Pancreas (tissue), 10 donors: ENCODE results near the gene ABITRAM. TPM values are rescaled to one million over a fixed set of nuclear protein-coding genes. Genes with fewer than 3 reads are reported as not detected.
"Not testable (repeated sequence)": the region's sequence is repeated elsewhere in the genome, so short reads cannot be mapped to it uniquely, and the experiment has no call there.

Experiments
- ATAC-seq, 4 donors: fragments of 200-7000 bp; cut with Tn5 transposase; one replicate each; pipeline versions ENCODE4 v1.8.0 to v1.9.1; 2020; ENCODE audit warnings: mild to moderate bottlenecking in 4 of 4, moderate library complexity in 4 of 4
- DNase-seq, 6 donors: peaks; one replicate each; pipeline ENCODE4 v3.0.0-alpha.2; 2020
- FAIRE-seq: peaks from 2 replicates; lab custom pipeline; 2012; peaks lifted over from hg19 to GRCh38; lab: Jason Lieb, UNC
- H3K27ac ChIP-seq, 4 donors: fragments of 200-600 bp; sonication (generic); 1 replicate in 3 of 4; 2 replicates in 1 of 4; pipeline versions ENCODE4 v1.5.0 to v1.8.0; 2020
- H3K27me3 ChIP-seq, 4 donors: fragments of 200-600 bp; one replicate each; pipeline ENCODE4 v1.8.0; 2021
- H3K36me3 ChIP-seq, 3 donors: fragments of 200-600 bp; sonication (generic) in 1 of 3; one replicate each; pipeline versions ENCODE4 v1.5.0 to v1.8.0; 2020 to 2021
- H3K4me1 ChIP-seq, 3 donors: fragments of 200-600 bp; one replicate each; pipeline ENCODE4 v1.8.0; 2021
- H3K4me3 ChIP-seq, 4 donors: fragments of 200-600 bp; sonication (generic) in 2 of 4; one replicate each; pipeline versions ENCODE4 v1.5.0 to v1.8.0; 2020 to 2021
- H3K9me3 ChIP-seq, 4 donors: fragments of 200-600 bp; one replicate each; pipeline ENCODE4 v1.8.0; 2021
- WGBS, 2 donors: extraction: QIAGEN DNeasy Blood & Tissue Kit; methylation state at CpG; one replicate each; pipeline ENCODE4 v1.1.7; 2013; 5-methylcytosine and 5-hydroxymethylcytosine counted together
- intact Hi-C, 3 donors: fragments of 100-400 bp; cut with DNase I; formaldehyde crosslinking; loops; one replicate each; pipeline versions ENCODE4 v1.11.1 to v1.14.2; 2022
- polyA plus RNA-seq, 2 donors: library from polyadenylated mRNA; stranded (reverse); fragments of 200-250 nt; gene quantifications; one replicate each; pipeline ENCODE4 v1.2.3, GENCODE V29; 2013
- total RNA-seq, 6 donors: library from RNA; stranded (reverse); fragmentation: NEBNext Ultra II Directional in 4 of 6; extraction: Animal tissue kit (Norgen Biotek cat#: 25700) in 4 of 6; gene quantifications; one replicate each; pipeline versions ENCODE4 v1.2.1 to v1.2.4, GENCODE V29; 2021 to 2023
- TF ChIP-seq, protein P1 (sequence below), 4 donors: fragments of 200-600 bp; sonication (generic) in 3 of 4; IDR thresholded peaks; one replicate each; pipeline versions ENCODE4 v1.5.0 to v1.8.0; 2021; ENCODE audit warnings: antibody characterized with exemption in 4 of 4
- donor health status: healthy with polysubstance abuse.
- donor health status: DM: no; HTN: no; CAD: no; lungs with moderate emphysema.
- donor health status: DM: no; HTN: no; CAD: no.
- donor health status: control.
- donor health status: control.
- donor health status: Bipolar disorder and iron deficiency.
- donor health status: DM: yes; HTN: yes; CAD: no.
- donor health status: DM: no; HTN: no; CAD: no.
- donor health status: DM: no; HTN: no; CAD: no.
- donor health status: DM: yes; HTN: yes; CAD: no.

The ABITRAM gene, protein sequence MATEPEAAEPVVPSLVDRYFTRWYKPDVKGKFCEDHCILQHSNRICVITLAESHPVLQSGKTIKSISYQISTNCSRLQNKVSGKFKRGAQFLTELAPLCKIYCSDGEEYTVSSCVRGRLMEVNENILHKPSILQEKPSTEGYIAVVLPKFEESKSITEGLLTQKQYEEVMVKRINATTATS
- total RNA-seq (1 to 10 TPM; 5.7 to 7.6 (median 7.3) TPM), polyA plus RNA-seq (1 to 10 TPM; 7.1 to 8.1 TPM)

DNA sequence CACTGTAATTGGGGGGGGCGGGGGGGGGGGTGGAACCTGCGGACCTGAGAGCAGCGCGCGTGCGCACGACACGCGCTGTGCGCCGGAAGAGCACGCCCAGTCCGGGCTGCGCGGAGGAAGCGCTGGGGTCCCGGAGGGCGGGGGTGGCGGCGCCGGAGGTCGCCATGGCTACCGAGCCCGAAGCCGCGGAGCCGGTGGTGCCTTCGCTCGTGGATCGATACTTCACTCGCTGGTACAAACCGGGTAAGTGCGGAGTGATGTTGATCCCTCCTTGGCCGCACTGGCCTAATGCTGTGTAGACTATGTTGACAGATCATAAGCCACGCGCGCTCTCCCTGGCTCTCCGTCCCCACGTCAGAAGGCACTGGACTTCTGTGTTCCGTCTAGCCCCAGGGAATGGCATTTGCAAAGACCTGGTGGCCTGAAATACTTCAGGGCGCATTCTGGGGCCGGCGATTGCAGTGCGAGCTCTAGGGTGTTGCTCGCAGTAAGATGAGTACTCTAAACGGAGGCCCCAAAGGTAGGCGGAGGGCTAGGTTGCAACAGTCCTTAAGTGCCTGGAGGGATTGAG is at the start of gene ABITRAM:
TSS of gene ABITRAM (plus strand) at position 78 of the 571 bp plus-strand sequence. CDS start at position 165, 87 bp downstream.
- Histone ChIP-seq H3K27ac (peak within 1 kb of the TSS; percentile 77 to 94 (median 91)), H3K4me1 (peaks cover 6 to 18% (median 7%) of the 10 kb centered on the region in 3 donors), H3K27me3 (no peaks in the 10 kb centered on the region), H3K4me3 (peak within 1 kb of the TSS; percentile 54 to 93 (median 88)), H3K36me3 (peaks cover 0 to 3% (median 0%) of the 10 kb centered on the region in 3 donors), H3K9me3 (no peaks in the 10 kb centered on the region)
- 0% methylated on average over 46 to 47 of the region's 47 CpGs for WGBS, 2 donors
- TF ChIP-seq, protein P1, sequence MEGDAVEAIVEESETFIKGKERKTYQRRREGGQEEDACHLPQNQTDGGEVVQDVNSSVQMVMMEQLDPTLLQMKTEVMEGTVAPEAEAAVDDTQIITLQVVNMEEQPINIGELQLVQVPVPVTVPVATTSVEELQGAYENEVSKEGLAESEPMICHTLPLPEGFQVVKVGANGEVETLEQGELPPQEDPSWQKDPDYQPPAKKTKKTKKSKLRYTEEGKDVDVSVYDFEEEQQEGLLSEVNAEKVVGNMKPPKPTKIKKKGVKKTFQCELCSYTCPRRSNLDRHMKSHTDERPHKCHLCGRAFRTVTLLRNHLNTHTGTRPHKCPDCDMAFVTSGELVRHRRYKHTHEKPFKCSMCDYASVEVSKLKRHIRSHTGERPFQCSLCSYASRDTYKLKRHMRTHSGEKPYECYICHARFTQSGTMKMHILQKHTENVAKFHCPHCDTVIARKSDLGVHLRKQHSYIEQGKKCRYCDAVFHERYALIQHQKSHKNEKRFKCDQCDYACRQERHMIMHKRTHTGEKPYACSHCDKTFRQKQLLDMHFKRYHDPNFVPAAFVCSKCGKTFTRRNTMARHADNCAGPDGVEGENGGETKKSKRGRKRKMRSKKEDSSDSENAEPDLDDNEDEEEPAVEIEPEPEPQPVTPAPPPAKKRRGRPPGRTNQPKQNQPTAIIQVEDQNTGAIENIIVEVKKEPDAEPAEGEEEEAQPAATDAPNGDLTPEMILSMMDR (IDR thresholded peaks at IDR 0.05) = no peak
- ATAC-seq (peak; percentile 89 to 94 (median 92)), FAIRE-seq (no peak), DNase-seq (peak; percentile 74 to 90 (median 84))
- intact Hi-C loops = no loop called here

DNA sequence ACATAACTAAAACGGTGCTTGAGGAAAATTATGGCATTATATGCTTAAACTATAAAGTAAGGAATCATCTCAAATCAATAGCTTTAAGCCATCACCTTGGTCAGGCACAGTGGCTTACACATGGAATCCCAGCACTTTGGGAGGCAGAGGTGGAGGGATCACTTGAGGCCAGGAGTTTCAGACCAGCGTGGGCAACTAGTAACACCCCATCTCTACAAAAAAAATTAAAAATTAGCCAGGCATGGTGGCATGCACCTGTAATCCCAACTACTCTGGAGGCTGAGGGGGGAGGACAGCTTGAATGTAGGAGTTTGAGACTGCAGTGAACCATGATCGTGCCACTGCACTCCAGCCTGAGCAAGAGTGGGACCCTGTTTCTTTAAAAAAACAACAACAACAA is 49.5 kb upstream of the ABITRAM start:
- intact Hi-C loops = no loop called here
- DNase-seq = no peak
- ATAC-seq = no peak
- Histone ChIP-seq H3K27ac (peak overlapping the region in 2 of 4 donors; percentile 86 to 87), H3K27me3 (no peaks in the 10 kb centered on the region), H3K4me1 (peaks cover 19 to 24% (median 20%) of the 10 kb centered on the region in 3 donors), H3K4me3 (no peak overlapping the region), H3K9me3 (no peaks in the 10 kb centered on the region), H3K36me3 (peaks cover 0 to 15% (median 0%) of the 10 kb centered on the region in 3 donors)
- 83 to 95% methylated on average over 3 of the region's 3 CpGs for WGBS, 2 donors
- TF ChIP-seq, protein P1 (IDR thresholded peaks at IDR 0.05) = no peak
- no peak for FAIRE-seq

DNA sequence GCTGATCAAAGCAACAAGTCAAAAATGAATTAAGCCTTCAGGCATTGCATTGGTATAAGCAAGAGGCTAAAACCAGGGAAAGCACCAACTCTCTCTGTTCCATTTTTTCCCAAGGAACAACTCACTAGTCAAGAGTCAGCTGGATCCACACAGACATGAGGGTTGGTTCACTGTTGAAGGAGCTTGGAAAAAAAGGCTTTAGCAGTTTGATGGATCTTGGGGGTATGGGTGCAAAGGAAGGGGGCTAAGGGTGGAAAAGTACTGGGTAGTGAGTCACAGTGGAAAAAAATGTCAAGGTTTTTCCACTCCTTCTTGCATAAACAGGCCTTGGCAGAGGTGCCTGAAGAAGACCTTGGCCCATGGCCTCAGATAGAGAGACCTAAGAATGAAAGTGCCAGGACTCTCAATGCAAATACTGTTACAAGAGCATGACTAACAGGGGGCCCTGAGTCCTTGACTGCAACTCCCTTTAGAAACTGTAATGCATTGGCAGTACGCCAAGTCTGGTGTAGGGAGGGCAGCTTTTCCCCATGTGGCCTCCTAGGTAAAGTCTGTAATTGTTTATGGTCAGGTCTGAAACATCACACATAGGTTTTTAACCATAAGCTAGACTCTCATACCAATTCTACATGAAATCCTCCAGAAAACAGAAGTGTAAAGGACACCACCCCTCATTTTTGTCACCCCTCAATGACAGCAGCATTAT is 48.4 kb upstream of the ABITRAM start:
- H3K27ac ChIP-seq = peak overlapping the region; percentile 19 to 87 (median 66)
- no peak overlapping the region for H3K4me3 ChIP-seq
- H3K27me3 ChIP-seq = no peaks in the 10 kb centered on the region
- FAIRE-seq = no peak
- ATAC-seq = peak; percentile 92 to 96 (median 93)
- 27% methylated on average over 1 of the region's 1 CpG for WGBS, 2 donors
- TF ChIP-seq, protein P1 (IDR thresholded peaks at IDR 0.05) = no peak
- peaks cover 19 to 24% (median 20%) of the 10 kb centered on the region in 3 donors for H3K4me1 ChIP-seq
- H3K36me3 ChIP-seq = peaks cover 0 to 15% (median 5%) of the 10 kb centered on the region in 3 donors
- H3K9me3 ChIP-seq = no peaks in the 10 kb centered on the region
- DNase-seq = peak in 4 of 6 donors; percentile 48 to 87 (median 74)
- intact Hi-C loops = no loop called here

DNA sequence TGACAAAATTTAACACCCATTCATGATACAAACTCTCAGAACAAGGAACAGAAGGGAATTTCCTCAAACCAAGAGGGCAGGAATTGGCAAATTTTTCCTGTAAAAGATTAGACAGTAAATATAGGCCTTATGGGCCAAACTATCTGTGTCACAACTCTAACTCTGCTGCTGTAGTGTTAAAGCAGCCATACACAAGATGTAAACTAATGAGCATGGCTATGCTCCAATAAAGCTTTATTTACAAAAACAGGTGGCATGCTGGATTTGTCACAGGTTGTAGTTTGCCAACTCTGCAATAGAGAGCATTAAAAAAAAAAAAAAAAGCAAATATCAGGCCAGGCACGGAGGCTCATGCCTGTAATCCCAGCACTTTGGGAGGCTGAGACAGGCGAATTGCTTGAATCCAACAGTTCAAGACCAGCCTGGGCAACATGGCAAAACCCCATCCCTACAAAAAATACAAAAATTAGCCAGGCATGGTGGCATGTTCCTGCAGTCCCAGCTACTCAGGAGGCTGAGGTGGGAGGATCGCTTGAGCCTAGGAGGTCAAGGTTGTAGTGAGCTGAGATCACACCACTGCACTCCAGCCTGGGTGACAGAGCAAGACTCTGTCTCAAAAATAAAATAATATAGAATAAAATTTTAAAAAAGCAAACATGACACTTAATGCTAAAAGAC is 47.5 kb upstream of the ABITRAM start:
- DNase-seq (peak in 1 of 6 donors; percentile 25), ATAC-seq (peak; percentile 49 to 75 (median 63))
- H3K27me3 ChIP-seq, FAIRE-seq, intact Hi-C loops, H3K4me3 ChIP-seq, H3K9me3 ChIP-seq: not testable (repeated sequence)
- peaks cover 0 to 18% (median 5%) of the 10 kb centered on the region in 3 donors for H3K36me3 ChIP-seq
- H3K27ac ChIP-seq = peak overlapping the region; percentile 19 to 87 (median 66)
- peaks cover 19 to 24% (median 20%) of the 10 kb centered on the region in 3 donors for H3K4me1 ChIP-seq
- WGBS, 2 donors = 64 to 82% methylated on average over 3 of the region's 3 CpGs

DNA sequence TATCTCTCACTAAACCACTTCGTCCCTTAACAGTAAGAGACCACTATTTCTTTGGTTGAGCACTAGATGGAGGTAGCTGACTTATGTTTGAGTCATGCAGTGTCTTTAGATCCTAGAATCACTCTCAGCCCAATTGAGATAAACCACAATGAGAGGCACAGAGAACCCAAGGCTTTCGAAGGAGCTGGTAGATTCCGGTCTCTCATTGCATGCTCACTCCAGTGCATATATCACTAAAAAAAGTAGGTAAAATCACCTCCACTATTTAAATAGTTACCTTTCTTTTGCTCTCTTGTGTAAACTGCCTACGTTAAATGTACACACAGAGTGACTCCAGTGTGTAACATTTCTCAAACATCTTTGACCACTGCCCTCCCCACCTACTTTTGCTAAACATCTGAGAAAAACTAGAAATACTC is 44.5 kb upstream of the ABITRAM start:
- Histone ChIP-seq H3K27ac (no peak overlapping the region), H3K4me1 (peaks cover 16 to 19% (median 19%) of the 10 kb centered on the region in 3 donors), H3K27me3 (no peaks in the 10 kb centered on the region), H3K4me3 (no peak overlapping the region), H3K9me3 (no peaks in the 10 kb centered on the region), H3K36me3 (peaks cover 0 to 37% (median 12%) of the 10 kb centered on the region in 3 donors)
- FAIRE-seq = no peak
- intact Hi-C loops = no loop called here
- TF ChIP-seq, protein P1 (IDR thresholded peaks at IDR 0.05) = no peak
- no peak for DNase-seq
- no peak for ATAC-seq
- WGBS, 2 donors = 62 to 80% methylated on average over 4 of the region's 4 CpGs
